ENCODE data around the gene BOLL.
"Not testable (repeated sequence)": the region's sequence is repeated elsewhere in the genome, so short reads cannot be mapped to it uniquely, and the experiment has no call there.

BOLL gene

GRCh38 chr2:197705912-197706838 lies 78.9 kb downstream of the BOLL start:
- peak; percentile 10 for DNase-seq

- peak; percentile 91 for DNase-seq
Observed at GRCh38 chr2:197705121-197705911, 79.8 kb downstream of the BOLL start, which contains the start of gene MARS2. TSS of gene MARS2 (plus strand) at chr2:197705369. CDS start at chr2:197705406, 37 bp downstream.

- peak; percentile 87 for DNase-seq
Observed at GRCh38 chr2:197704434-197705120, 80.5 kb downstream of the BOLL start.

- DNase-seq = no peak
Observed at GRCh38 chr2:197700960-197701359, 84.2 kb downstream of the BOLL start.

- not testable (repeated sequence) for DNase-seq
Observed at GRCh38 chr2:197699724-197700123, 85.4 kb downstream of the BOLL start.

- not testable (repeated sequence) for DNase-seq
Observed at GRCh38 chr2:197696571-197696970, 88.5 kb downstream of the BOLL start.

- DNase-seq = not testable (repeated sequence)
Observed at GRCh38 chr2:197695971-197696370, 89.1 kb downstream of the BOLL start.

- DNase-seq = not testable (repeated sequence)
Observed at GRCh38 chr2:197695206-197695605, 89.9 kb downstream of the BOLL start.

GRCh38 chr2:197677483-197677882 lies 107.6 kb downstream of the BOLL start:
- no peak for DNase-seq

GRCh38 chr2:197677056-197677455 lies 108.1 kb downstream of the BOLL start:
- no peak for DNase-seq
